GM21447 (cell line): Measurements from ENCODE around the gene ERCC2.

Experiments used
- ATAC-seq: cut with Tn5 transposase; IDR thresholded peaks from one replicate; pipeline ENCODE4 v1.9.1; 2021; ENCODE audit not compliant: unreplicated experiment

The ERCC2 gene

DNA sequence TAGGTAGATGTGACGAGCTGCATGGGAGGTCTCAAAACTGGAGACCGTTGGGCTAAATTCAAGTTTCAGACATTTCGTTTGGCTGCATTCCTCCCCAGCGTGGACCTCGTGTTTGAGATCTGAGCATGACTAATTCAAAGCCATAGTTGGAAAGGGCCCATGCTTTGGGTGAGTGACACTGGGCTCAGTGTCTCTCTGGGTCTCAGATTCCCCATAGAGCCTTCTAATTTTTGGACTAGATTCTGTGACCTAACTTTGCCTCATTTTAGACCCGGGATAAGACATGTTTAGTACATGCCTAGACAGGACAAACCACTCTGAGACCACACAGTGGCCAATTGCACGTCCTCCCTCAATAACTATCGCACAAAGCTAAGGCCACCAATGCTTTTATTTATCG, 64.3 kb downstream of the ERCC2 start:
- ATAC-seq, result no peak

DNA sequence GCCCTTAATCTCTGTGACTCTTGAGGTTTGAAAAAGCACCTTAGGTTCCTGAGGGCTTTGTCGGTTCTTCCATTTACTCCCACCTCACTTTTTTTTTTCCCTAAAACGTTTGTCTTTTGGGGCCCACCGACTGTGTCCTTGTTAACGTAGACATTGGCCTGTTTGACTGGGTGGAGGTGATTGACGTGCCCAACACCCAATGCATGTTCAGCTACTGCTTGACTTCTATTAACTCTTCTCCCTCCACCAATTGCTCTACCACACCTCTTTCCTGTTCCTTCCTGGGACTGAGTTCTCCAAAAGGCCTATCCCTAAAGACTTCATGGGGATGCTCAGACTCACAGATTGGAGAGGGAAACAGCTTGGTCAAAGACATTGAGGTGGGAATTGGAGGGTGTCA, 65.0 kb downstream of the ERCC2 start:
- ATAC-seq, result no peak

DNA sequence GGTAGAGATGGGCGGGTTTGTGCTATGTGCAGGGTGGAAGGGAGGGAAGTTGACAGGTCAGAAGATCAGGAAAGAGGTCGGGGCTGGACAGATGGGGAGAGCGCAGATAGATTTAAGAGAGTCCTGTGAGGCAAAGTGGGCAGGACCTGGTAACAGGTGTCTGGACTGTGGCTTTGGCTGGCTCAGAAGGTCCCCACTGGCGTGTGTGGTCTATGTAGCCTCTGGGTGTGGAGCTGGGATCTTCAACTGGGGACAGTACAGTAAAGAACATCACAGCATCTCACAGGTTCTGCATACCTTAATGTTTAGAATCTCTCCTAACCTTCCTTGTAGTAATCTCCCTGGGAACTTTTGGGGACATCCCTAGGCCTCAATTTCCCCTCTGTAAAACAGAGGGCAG, 65.4 kb downstream of the ERCC2 start:
- no peak for ATAC-seq

DNA sequence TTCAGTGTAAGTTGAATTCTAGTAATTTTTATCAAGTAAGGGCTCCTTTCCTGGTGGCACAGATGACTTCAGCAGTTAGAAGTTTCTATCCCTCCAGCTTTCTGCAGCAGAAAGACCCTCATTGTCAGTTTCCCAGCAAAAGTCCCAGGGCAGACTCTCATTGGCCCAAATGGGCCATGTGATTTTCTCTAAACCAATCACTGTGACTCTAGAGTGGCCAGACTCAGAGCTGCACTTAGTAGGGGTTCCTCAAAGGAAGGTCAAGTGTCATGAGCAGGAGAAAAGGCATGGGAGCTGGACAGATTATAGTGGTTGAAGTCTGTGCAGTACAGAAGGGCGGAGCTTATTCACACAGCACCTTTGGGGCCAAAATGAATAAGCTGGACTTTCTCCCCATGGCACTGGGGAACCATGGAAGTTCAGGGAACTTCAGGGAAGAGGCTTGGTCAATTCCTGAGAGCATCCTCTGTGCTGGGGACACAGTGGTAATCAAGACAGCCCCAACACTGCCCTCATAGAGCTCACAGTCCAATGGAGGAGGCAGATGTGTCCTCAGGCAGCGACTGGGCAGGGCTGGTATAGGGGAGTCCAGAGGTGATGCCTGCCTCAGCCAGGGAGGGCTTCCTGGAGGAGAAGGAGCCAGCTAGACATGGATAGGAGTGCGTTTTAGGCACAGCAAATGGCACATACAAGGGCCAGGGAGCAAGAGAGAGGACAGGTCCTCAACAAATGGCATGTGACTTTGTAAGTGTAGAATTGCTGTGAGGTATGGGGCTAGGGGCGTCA, 66.0 kb downstream of the ERCC2 start:
- ATAC-seq, result no peak

DNA sequence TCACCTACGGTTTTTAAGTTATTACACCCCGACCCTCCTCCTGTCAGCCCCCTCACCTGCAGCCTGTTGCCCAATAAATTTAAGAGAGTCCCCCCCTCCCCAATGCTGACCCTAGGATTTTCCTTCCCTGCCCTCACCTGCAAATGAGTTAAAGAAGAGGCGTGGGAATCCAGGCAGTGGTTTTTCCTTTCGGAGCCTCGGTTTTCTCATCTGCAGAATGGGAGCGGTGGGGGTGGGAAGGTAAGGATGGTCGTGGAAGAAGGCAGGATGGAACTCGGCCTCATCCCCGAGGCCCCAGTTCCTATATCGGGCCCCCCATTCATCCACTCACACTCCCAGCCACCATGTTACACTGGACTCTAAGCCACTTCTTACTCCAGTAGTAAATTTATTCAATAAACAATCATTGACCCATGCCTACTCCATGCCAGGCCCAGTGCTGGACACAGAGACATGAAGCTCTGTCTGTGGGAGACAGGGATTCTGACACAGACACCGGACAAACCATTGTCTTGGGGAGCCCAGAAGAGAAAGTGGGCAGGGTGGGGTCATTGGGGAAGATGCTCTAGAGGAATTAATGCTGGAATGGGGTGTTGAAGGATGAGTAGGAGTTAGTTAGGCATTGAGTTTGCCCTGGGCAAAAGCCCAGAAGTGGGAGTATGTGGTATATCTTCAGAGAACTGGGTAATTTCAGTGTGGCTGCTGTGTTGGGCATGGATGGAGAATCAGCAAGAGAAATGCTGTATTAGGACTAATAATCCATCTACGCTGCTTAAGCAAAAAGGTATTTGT, 66.9 kb downstream of the ERCC2 start:
- no peak for ATAC-seq

DNA sequence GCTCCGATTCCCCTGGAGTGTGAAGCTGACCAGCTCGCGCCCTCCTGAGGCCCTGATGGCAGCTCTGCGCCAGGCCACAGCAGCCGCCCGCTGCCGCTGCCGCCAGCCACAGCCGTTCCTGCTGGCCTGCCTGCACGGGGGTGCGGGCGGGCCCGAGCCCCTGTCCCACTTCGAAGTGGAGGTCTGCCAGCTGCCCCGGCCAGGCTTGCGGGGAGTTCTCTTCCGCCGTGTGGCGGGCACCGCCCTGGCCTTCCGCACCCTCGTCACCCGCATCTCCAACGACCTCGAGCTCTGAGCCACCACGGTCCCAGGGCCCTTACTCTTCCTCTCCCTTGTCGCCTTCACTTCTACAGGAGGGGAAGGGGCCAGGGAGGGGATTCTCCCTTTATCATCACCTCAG, 68.0 kb downstream of the ERCC2 start:
- ATAC-seq, result no peak
